AG09309 (cell line): ENCODE data around the gene BTBD2.

Experiments
- DNase-seq: peaks from one replicate; pipeline ENCODE4 v3.0.0-alpha.2; 2010; ENCODE audit warnings: low read depth
- H3K4me3 ChIP-seq: 2 replicates; pipeline ENCODE4 v1.5.1; 2011; ENCODE audit warnings: mild to moderate bottlenecking, low read depth, low read length, moderate library complexity; ENCODE audit not compliant: control insufficient read depth
- TF ChIP-seq, protein P1 (sequence below): IDR thresholded peaks from 2 replicates; pipeline ENCODE4 v1.5.1; 2011; ENCODE audit warnings: mild to moderate bottlenecking, low read depth, low read length, inconsistent platforms; ENCODE audit not compliant: insufficient read depth, control insufficient read depth; ENCODE audit errors: missing control alignments

BTBD2 gene

DNA sequence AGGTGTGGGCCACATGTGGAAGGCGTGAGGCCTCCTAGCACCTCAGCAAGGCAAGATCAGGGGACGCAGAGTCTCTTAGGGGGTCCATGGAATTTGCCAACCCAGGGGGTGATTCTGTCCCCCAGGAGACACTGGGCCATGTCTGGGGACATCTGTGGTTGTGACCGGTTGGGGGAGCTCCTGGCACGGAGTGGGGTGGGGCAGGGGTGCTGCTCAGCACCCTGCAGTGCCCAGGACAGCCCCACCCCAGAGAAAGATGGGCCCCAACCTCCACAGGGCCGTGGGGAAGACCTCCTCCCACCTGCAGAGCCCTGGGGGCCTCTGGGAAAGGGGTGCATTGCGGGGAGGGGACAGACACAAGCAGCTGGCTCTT is 31.5 kb upstream of the BTBD2 start:
- no peak overlapping the region for H3K4me3 ChIP-seq
- no peak for DNase-seq
- TF ChIP-seq, protein P1, sequence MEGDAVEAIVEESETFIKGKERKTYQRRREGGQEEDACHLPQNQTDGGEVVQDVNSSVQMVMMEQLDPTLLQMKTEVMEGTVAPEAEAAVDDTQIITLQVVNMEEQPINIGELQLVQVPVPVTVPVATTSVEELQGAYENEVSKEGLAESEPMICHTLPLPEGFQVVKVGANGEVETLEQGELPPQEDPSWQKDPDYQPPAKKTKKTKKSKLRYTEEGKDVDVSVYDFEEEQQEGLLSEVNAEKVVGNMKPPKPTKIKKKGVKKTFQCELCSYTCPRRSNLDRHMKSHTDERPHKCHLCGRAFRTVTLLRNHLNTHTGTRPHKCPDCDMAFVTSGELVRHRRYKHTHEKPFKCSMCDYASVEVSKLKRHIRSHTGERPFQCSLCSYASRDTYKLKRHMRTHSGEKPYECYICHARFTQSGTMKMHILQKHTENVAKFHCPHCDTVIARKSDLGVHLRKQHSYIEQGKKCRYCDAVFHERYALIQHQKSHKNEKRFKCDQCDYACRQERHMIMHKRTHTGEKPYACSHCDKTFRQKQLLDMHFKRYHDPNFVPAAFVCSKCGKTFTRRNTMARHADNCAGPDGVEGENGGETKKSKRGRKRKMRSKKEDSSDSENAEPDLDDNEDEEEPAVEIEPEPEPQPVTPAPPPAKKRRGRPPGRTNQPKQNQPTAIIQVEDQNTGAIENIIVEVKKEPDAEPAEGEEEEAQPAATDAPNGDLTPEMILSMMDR = no peak

DNA sequence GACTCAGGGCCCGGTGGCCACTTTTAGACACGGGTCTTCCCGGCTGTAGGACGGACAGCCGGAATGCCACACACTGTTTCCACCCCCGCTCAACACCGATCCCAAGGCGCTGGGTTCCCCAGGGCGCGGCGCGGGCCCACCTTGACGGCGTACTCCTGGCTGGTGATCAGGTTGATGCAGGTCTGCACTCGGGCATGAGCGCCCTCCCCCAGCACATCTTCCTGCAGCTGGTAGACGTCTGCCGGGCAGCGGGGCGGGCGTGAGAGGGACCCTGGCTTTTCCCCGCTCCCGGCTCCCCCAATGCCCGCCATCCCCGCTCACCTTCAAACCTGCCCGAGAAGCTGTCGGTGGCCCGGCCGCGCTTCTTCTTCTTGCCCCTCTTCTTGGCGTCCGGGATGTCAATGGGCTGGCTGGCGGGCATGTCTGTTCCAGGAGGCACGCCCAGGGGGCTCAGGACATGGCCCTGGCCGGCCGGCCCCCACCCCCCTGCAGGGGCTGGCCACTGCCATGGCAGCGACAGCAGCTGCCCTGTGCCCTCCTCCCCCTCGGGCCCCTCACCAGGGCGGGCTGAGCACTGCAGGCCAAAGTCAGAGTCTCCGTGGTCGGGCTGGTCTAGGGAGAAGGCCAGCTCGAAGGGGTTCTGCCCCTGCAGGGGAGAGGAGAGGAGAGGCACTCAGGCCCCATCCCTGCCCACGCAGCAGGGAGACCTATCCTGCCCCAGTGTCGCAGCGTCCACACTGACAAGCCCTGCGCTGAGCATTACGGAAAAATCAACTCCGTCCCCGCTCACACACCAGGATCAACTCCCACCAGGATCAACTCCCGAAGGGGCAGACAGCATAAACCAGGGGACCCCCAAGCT is 30.8 kb upstream of the BTBD2 start:
- DNase-seq = no peak
- no peak overlapping the region for H3K4me3 ChIP-seq
- TF ChIP-seq, protein P1 = no peak

DNA sequence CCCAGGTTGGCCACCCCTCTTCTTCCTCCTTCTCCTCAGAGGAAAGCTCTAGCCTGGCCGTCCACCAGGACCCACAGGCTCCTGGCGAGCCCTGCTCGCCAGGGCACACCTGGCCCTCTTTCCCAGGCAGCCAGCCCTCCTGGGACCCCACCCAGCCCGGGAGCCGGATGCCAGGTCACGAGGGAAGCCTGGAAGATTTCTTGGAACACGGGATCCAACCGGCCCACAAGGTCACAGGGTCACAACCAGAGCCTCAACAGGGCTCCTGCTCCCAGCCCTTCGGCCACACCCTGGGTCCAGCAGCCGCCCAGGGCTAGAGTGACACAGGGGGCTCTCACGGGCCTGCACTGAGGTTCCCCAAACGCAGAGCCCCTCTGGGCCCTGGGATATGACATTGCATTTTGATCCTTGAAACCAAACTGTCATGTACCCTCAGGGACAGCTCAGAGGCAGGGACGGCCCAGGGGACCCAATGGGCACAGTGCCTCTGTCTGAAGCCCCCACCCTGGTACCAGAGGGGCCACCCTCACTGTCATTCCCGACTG is 30.1 kb upstream of the BTBD2 start:
- H3K4me3 ChIP-seq = no peak overlapping the region
- TF ChIP-seq, protein P1 = no peak
- DNase-seq = no peak

DNA sequence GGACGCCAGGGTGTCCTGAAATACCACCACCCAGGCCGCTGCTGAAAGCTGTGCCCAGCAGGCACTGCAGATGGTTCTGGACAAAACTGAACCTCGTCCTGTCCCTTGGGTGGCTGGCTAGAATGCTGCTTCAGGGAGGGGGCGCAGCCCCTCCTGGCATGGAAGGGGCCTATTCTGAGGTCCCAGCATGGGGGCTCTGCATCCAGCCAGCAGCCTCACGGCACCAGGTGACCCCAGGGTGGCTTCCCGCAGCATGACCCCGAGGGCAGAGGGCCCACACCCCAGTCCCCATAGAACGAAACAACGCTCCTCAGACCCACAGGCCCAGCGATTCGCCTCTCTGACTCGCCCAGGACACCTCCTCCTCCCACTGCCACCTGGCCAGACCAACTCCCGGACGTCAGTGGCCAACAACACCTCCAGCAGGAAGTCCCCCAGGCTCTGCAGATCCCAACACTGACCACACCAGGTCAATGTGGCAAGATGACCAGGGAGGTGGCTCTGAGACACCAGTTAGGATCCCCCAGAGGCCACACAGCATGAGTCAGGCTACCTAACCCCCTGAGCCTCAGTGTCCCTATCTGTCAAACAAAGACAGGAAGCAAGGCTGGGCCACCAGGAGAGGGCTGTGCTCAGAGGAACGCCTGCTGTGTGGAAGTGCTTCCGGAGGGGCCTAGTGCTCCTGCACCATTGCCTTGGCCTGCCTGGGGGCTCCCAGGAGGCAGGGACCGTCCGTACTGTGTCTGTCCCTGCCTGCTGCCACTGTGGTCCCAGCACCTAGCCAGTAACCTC is 29.4 kb upstream of the BTBD2 start:
- TF ChIP-seq, protein P1 = no peak
- DNase-seq = no peak
- H3K4me3 ChIP-seq = no peak overlapping the region

DNA sequence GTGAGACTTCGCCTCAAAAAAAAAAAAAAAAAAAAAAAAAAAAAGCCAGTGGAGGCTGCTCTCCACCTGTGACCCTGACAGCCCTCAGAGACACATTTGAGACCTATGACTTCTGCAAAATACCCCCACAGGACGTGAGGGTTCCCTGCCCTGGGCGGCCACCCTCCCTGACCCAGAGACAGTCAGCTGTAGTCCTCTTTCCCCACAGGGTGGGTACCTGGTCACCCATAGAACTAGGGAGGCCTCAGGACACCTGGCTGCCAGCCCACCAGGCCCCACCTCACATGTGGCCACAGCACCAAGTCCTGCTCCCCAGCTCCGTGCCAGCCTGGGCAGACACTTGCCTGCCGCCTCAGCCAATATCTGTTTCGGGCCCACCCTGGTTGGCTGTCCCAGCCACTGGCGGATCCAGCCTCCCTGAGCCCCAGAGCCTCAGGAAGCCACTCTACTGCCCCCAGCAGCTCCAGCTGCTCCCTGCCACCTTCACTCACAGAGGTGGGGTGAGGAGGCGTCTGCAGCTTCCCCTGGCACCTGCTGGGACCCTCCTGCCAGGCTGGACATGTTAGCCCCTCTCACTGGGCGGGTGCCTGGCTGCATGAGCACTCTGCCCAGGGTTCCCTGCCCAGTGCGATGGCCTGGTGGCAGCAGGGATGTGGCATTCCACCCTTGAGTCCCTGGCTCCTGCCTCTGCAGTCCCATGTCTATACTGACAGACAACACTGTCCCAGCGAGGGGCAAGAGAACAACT is 28.6 kb upstream of the BTBD2 start:
- DNase-seq = no peak
- H3K4me3 ChIP-seq = no peak overlapping the region
- TF ChIP-seq, protein P1 = no peak

DNA sequence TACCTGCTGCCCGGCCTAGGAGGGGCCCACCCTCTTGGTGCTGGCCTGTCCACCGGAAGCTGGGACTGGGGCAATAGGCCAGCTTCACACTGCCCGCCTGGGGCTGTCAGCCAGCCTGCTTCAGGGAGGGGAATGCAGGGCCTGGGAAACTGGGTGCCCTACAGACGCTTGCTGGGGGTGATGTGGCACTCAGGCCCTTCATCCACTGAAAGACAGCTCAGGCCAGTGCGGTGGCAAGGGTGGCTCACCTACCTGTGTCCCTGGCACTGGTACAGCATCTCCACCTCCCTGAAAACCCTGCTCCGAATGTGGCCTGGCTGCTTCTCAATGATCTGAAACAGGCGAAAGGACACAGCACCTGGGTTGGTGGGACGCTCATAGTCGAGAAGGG is 27.7 kb upstream of the BTBD2 start:
- H3K4me3 ChIP-seq = no peak overlapping the region
- DNase-seq = no peak
- TF ChIP-seq, protein P1 = no peak
